A673 (cell line): ENCODE measurements around the gene SLC16A11. TPM values are rescaled to one million over a fixed set of nuclear protein-coding genes. Genes with fewer than 3 reads are reported as not detected.

Experiments
- BruUV-seq: library from RNA; stranded (reverse); fragments of 400-500 nt; replicated peaks from 2 replicates; lab custom pipeline; 2021; lab: Mats Ljungman, UMichigan
- CTCF ChIA-PET: fragments of 300-600 bp; sonication (Branson Sonifier 250); formaldehyde crosslinking; loops from one replicate; lab custom pipeline; 2022; ENCODE audit warnings: antibody characterized with exemption; lab: Charles Lee
- POLR2A ChIA-PET: fragments of 300-600 bp; sonication (Branson Sonifier 250); formaldehyde crosslinking; loops from one replicate; lab custom pipeline; 2022; ENCODE audit warnings: antibody characterized with exemption; ENCODE audit not compliant: low non-redundant PET; lab: Charles Lee
- DNase-seq: peaks from one replicate; pipeline ENCODE4 v3.0.0-alpha.2; 2015; ENCODE audit warnings: low spot score
- H3K27ac ChIP-seq: fragments of 200-600 bp; sonication (generic); 2 replicates; pipeline ENCODE4 v1.5.1; 2016; ENCODE audit warnings: mixed run types, low read depth, mild to moderate bottlenecking, mixed read lengths, antibody characterized with exemption, low read length; ENCODE audit not compliant: poor library complexity, severe bottlenecking
- H3K27me3 ChIP-seq: fragments of 200-600 bp; sonication (generic); replicated peaks from 2 replicates; pipeline ENCODE4 v1.6.1; 2017; ENCODE audit warnings: mixed run types, low read depth, mild to moderate bottlenecking, mixed read lengths, antibody characterized with exemption, low read length; ENCODE audit not compliant: insufficient read depth, poor library complexity
- H3K36me3 ChIP-seq: fragments of 200-600 bp; sonication (generic); 2 replicates; pipeline ENCODE4 v1.6.1; 2016; ENCODE audit warnings: mixed run types, mild to moderate bottlenecking, mixed read lengths, antibody characterized with exemption, low read length; ENCODE audit not compliant: insufficient read depth, poor library complexity, severe bottlenecking
- H3K4me1 ChIP-seq: fragments of 200-600 bp; sonication (generic); 2 replicates; pipeline ENCODE4 v1.6.1; 2017; ENCODE audit warnings: mixed run types, mild to moderate bottlenecking, mixed read lengths, antibody characterized with exemption, low read length; ENCODE audit not compliant: insufficient read depth, poor library complexity, severe bottlenecking
- H3K4me3 ChIP-seq: fragments of 200-600 bp; sonication (generic); 2 replicates; pipeline ENCODE4 v1.5.1; 2016; ENCODE audit warnings: low read depth, mixed run types, mild to moderate bottlenecking, mixed read lengths, low read length; ENCODE audit not compliant: poor library complexity, severe bottlenecking
- H3K9me3 ChIP-seq: fragments of 200-600 bp; sonication (generic); 2 replicates; pipeline ENCODE4 v1.6.1; 2016; ENCODE audit warnings: mixed run types, low read depth, mild to moderate bottlenecking, mixed read lengths, antibody characterized with exemption, low read length; ENCODE audit not compliant: poor library complexity, severe bottlenecking
- EZH2 ChIP-seq: fragments of 200-600 bp; sonication (generic); IDR thresholded peaks from 2 replicates; pipeline ENCODE4 v1.6.1; 2017; ENCODE audit warnings: borderline replicate concordance, low read depth, mild to moderate bottlenecking, mixed read lengths, antibody characterized with exemption, low read length; ENCODE audit not compliant: poor library complexity, severe bottlenecking
- intact Hi-C: fragments of 100-400 bp; cut with micrococcal nuclease; formaldehyde crosslinking; loops from one replicate; pipeline ENCODE4 v1.10.0; 2022; ENCODE audit not compliant: unreplicated experiment
- total RNA-seq: library from RNA; stranded (reverse); gene quantifications from 2 replicates; pipeline ENCODE4 v1.2.3, GENCODE V29; 2021
- TF ChIP-seq, protein P1 (sequence below): fragments of 300-800, 200-600 bp; sonication (generic); conservative IDR thresholded peaks from 2 replicates; pipeline ENCODE4 v1.5.1; 2017; ENCODE audit warnings: low read depth, mild to moderate bottlenecking, antibody characterized with exemption, low read length, moderate library complexity, mixed read lengths

The SLC16A11 gene
- total RNA-seq, 1 experiment from 2014 or later, result 0.47 TPM

DNA sequence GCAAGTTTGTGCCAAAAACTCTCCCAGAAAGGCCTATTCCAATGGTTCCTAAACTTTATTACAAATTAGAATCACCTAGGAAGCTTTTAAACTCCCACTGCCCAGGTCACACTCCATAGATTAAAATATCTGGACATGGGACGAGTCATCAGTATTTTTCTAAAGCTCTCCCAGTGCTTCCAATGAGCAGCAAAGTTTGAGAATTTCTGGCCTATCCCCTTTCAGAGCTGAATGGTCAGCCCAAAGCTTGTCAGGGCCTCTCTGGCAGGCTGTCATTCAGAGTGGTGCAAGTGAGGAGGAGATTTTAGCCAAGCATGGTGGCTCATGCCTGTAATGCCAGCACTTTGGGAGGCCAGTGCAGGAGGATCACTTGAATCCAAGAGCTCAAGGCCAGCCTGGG is 18.6 kb downstream of the SLC16A11 start:
- Histone ChIP-seq H3K9me3 (no peaks in the 10 kb centered on the region), H3K4me1 (peaks cover 11% of the 10 kb centered on the region), H3K36me3 (no peaks in the 10 kb centered on the region), H3K27me3 (no peaks in the 10 kb centered on the region), H3K4me3 (no peak overlapping the region), H3K27ac (no peak overlapping the region)
- BruUV-seq, result no TSS peak
- POLR2A ChIA-PET, result no interaction called here
- intact Hi-C loops, result no loop called here
- CTCF ChIA-PET, result no interaction called here
- TF ChIP-seq, protein P1, sequence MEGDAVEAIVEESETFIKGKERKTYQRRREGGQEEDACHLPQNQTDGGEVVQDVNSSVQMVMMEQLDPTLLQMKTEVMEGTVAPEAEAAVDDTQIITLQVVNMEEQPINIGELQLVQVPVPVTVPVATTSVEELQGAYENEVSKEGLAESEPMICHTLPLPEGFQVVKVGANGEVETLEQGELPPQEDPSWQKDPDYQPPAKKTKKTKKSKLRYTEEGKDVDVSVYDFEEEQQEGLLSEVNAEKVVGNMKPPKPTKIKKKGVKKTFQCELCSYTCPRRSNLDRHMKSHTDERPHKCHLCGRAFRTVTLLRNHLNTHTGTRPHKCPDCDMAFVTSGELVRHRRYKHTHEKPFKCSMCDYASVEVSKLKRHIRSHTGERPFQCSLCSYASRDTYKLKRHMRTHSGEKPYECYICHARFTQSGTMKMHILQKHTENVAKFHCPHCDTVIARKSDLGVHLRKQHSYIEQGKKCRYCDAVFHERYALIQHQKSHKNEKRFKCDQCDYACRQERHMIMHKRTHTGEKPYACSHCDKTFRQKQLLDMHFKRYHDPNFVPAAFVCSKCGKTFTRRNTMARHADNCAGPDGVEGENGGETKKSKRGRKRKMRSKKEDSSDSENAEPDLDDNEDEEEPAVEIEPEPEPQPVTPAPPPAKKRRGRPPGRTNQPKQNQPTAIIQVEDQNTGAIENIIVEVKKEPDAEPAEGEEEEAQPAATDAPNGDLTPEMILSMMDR, result no peak
- TF ChIP-seq EZH2, result no peak
- no peak for DNase-seq

DNA sequence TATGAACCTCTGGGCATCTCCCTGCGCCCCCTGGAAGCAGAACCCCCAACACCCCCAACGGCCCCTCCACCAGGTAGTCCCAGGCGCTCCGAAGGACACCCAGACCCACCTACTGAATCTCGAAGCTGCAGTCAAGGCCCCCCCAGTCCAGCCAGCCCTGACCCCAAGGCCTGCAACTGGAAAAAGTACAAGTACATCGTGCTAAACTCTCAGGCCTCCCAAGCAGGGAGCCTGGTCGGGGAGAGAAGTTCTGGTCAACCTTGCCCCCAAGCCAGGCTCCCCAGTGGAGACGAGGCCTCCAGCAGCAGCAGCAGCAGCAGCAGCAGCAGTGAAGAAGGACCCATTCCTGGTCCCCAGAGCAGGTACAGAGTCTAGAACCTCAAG is 19.5 kb downstream of the SLC16A11 start:
- TF ChIP-seq, protein P1, result no peak
- TF ChIP-seq EZH2, result no peak
- no peaks in the 10 kb centered on the region for H3K27me3 ChIP-seq
- H3K4me3 ChIP-seq, result no peak overlapping the region
- H3K9me3 ChIP-seq, result no peaks in the 10 kb centered on the region
- peaks cover 4% of the 10 kb centered on the region for H3K4me1 ChIP-seq
- intact Hi-C loops, result loop anchor here (5.0 kb wide), 1 partner anchor 112 kb away; no protein-coding TSS in a partner anchor
- CTCF ChIA-PET, result interaction anchor here (0.6 kb wide), 1 partner anchor 10 kb away, joined by 4 read pairs; no protein-coding TSS in a partner anchor
- no TSS peak for BruUV-seq
- H3K27ac ChIP-seq, result no peak overlapping the region
- POLR2A ChIA-PET, result interaction anchor here (0.6 kb wide), 1 partner anchor 60 kb away, joined by 6 read pairs; no protein-coding TSS in a partner anchor
- DNase-seq, result no peak
- no peaks in the 10 kb centered on the region for H3K36me3 ChIP-seq

DNA sequence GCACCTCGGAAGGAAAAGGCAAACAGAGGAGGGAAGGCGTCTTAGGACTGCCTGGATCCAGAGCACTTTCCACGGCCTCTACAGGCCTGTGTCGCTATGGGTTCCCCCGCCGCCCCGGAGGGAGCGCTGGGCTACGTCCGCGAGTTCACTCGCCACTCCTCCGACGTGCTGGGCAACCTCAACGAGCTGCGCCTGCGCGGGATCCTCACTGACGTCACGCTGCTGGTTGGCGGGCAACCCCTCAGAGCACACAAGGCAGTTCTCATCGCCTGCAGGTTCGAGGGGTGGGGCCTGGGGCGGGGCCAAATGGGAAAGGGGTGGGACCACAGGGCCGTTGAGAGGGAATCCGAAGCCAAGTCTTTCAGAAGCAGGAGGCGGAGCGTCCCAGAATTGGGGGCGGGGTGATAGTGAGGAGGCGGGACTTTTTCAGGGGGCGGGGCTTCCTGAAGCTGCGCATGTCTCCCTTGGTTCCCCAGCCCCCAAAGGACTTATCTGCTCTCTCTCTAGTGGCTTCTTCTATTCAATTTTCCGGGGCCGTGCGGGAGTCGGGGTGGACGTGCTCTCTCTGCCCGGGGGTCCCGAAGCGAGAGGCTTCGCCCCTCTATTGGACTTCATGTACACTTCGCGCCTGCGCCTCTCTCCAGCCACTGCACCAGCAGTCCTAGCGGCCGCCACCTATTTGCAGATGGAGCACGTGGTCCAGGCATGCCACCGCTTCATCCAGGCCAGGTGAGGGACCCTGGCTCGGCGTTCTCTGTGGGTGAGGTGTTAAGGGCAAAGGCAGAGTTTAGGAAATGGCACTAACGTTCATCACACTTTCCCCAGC is 20.1 kb downstream of the SLC16A11 start:
- POLR2A ChIA-PET, result interaction anchor here (0.6 kb wide), 1 partner anchor 61 kb away, joined by 6 read pairs; no protein-coding TSS in a partner anchor
- intact Hi-C loops, result loop anchor here (5.0 kb wide), 1 partner anchor 111 kb away; no protein-coding TSS in a partner anchor
- H3K27me3 ChIP-seq, result no peaks in the 10 kb centered on the region
- H3K9me3 ChIP-seq, result no peaks in the 10 kb centered on the region
- H3K36me3 ChIP-seq, result no peaks in the 10 kb centered on the region
- DNase-seq, result peak; percentile 97
- peak overlapping the region; percentile 35 for H3K27ac ChIP-seq
- peaks cover 4% of the 10 kb centered on the region for H3K4me1 ChIP-seq
- CTCF ChIA-PET, result interaction anchor here (0.6 to 1.0 kb wide), 4 partner anchors 10 to 538 kb away, joined by 3 to 4 read pairs (median 4); no protein-coding TSS in a partner anchor
- H3K4me3 ChIP-seq, result peak overlapping the region; percentile 18
- TF ChIP-seq, protein P1, result no peak
- no peak for TF ChIP-seq EZH2
- no TSS peak for BruUV-seq
